Suppressor macrophage (primary cell): Measurements from ENCODE around the gene CAMK4.

Experiments used
- DNase-seq, 4 experiments: peaks; one replicate each; pipeline ENCODE4 v3.0.0-alpha.2; 2020 to 2022
- total RNA-seq, 17 experiments: gene quantifications; one replicate each; lab custom pipeline; 2026; ENCODE audit warnings: mixed read lengths in 6 of 17, inconsistent platforms in 3 of 17; lab: John Stamatoyannopoulos, UW

CAMK4 gene
- total RNA-seq, result 0 to 5.4 (median 0.07) reads per million in 17 experiments

- DNase-seq, result peak in 3 of 4 experiments; percentile 1 to 21 (median 13)
These were observed at the start of gene CAMK4 for GRCh38 chr5:111223787-111224560. Gene CAMK4 (plus strand): TSS chr5:111224384. CDS start chr5:111224484, 100 bp downstream.

- DNase-seq, result no peak
These were observed 41.1 kb upstream of the CAMK4 start for GRCh38 chr5:111183064-111183463.

GRCh38 chr5:111187079-111187478, 37.1 kb upstream of the CAMK4 start:
- no peak for DNase-seq

GRCh38 chr5:111194053-111194452, 30.1 kb upstream of the CAMK4 start:
- DNase-seq, result no peak

GRCh38 chr5:111194925-111195324, 29.3 kb upstream of the CAMK4 start:
- no peak for DNase-seq

- peak in 2 of 4 experiments; percentile 18 to 19 for DNase-seq
These were observed 26.7 kb upstream of the CAMK4 start for GRCh38 chr5:111197523-111197922.

GRCh38 chr5:111198281-111198966, 25.8 kb upstream of the CAMK4 start:
- DNase-seq, result no peak

- no peak for DNase-seq
These were observed 23.4 kb upstream of the CAMK4 start for GRCh38 chr5:111200828-111201227.

- DNase-seq, result no peak
These were observed 22.5 kb upstream of the CAMK4 start for GRCh38 chr5:111201705-111202104.

- no peak for DNase-seq
These were observed 12.8 kb upstream of the CAMK4 start for GRCh38 chr5:111211341-111211740.

- DNase-seq, result no peak
These were observed 10.0 kb upstream of the CAMK4 start for GRCh38 chr5:111214052-111214742.

- no peak for DNase-seq
These were observed 8.2 kb upstream of the CAMK4 start for GRCh38 chr5:111215971-111216370.

- DNase-seq, result no peak
These were observed 3.0 kb upstream of the CAMK4 start for GRCh38 chr5:111221139-111221538.

- DNase-seq, result no peak
These were observed 940 bp upstream of the CAMK4 start for GRCh38 chr5:111223101-111223786.

- no peak for DNase-seq
These were observed 569 bp downstream of the CAMK4 start for GRCh38 chr5:111224561-111225345.

- no peak for DNase-seq
These were observed 1.7 kb downstream of the CAMK4 start for GRCh38 chr5:111225926-111226325.

GRCh38 chr5:111226556-111226955, 2.4 kb downstream of the CAMK4 start:
- DNase-seq, result no peak

GRCh38 chr5:111227226-111227782, 3.1 kb downstream of the CAMK4 start:
- no peak for DNase-seq

- DNase-seq, result no peak
These were observed 3.6 kb downstream of the CAMK4 start for GRCh38 chr5:111227801-111228200.

- no peak for DNase-seq
These were observed 4.5 kb downstream of the CAMK4 start for GRCh38 chr5:111228520-111229220.
